NOMO-1 treated with dmso at 0.1 percent for 144 hours (cell line): Measurements from ENCODE around the gene C2orf68.
A peak's percentile ranks its signal among the peaks of the same experiment; 100 is the strongest.
"Not testable (repeated sequence)": the region's sequence is repeated elsewhere in the genome, so short reads cannot be mapped to it uniquely, and the experiment has no call there.

ENCODE experiments used
- DNase-seq: peaks from one replicate; lab custom pipeline; 2025; ENCODE audit not compliant: unreplicated experiment; lab: John Stamatoyannopoulos, UW

The C2orf68 gene

GRCh38 chr2:85611705-85612587, at the start of gene C2orf68:
Gene C2orf68 (minus strand): TSS chr2:85612066. CDS start chr2:85611984, 82 bp downstream.
- DNase-seq: peak; percentile 93

GRCh38 chr2:85661139-85661858, 49.4 kb upstream of the C2orf68 start:
- DNase-seq: no peak

GRCh38 chr2:85660725-85661124, 48.9 kb upstream of the C2orf68 start:
- no peak for DNase-seq

DNA sequence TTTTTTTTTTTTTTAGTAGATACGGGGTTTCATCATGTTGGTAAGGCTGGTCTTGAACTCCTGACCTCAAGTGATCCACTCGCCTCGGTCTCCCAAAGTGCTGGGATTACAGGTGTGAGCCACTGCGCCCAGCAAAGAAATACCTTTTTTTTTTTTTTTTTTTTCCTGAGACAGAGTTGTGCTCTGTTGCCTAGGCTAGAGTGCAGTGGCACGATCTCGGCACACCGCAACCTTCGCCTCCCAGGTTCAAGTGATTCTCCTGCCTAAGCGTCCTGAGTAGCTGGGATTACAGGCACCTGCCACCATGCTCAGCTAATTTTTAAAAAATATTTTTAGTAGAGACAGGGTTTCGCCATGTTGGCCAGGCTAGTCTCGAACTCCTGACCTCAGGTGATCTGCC, 48.4 kb upstream of the C2orf68 start:
- DNase-seq: not testable (repeated sequence)

GRCh38 chr2:85659324-85659981, 47.6 kb upstream of the C2orf68 start:
- no peak for DNase-seq

DNA sequence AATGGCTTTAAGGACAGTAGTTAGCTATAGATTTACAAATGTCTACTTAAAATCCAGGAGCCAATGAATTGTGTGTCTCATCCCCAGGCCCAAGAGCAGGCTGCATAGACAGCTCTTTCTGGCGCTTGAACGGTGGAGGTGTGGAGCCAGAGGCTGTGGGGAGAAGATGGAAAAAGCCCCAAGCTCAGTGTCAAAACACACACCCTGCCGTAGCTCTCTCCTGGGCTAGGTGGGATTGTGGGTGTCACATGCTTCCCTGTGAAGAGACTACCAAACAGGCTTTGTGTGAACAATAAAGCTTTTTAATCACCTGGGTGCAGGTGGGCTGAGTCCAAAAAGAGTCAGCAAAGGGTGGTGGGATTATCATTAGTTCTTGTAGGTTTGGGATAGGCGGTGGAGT, 45.5 kb upstream of the C2orf68 start:
- DNase-seq: not testable (repeated sequence)

GRCh38 chr2:85656468-85656867, 44.6 kb upstream of the C2orf68 start:
- DNase-seq: no peak

GRCh38 chr2:85655961-85656417, 44.1 kb upstream of the C2orf68 start:
- DNase-seq: no peak

DNA sequence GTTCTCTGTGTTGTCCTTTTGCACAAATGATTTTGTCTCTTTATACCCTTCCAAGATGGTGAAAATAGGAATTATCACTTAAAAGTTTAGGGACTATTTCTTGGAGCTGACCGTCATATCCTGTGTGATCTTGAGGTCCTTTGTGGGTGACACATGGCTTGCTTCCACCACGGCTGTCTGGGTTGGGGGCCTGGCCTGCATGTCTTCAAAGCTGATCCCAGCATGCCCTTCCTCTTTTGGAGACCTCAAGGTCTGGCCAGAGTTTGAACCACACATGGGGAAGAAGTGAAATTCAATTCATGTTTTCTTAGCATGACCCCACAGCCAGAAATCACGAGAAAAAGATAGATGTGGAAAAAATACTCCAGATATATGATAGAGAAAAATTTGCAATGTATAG, 42.1 kb upstream of the C2orf68 start:
- no peak for DNase-seq

DNA sequence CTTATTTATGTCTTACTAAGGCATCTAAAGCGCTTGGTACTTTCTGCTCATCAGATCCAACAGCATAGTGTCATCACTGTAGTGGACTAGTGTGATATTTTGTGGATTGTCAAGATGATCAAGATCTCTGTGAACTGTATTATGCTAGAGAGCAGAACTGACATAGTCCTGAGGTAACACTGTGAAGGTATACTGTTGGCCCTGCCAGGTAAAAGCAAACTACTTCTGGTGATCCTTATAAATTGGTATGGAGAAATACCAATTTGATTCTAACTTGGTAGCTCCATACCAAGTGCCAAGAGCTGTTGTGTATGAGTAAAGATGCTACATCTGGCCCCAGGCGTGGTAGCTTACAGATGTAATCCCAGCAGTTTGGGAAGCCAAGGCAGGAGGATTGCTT, 40.2 kb upstream of the C2orf68 start:
- no peak for DNase-seq

DNA sequence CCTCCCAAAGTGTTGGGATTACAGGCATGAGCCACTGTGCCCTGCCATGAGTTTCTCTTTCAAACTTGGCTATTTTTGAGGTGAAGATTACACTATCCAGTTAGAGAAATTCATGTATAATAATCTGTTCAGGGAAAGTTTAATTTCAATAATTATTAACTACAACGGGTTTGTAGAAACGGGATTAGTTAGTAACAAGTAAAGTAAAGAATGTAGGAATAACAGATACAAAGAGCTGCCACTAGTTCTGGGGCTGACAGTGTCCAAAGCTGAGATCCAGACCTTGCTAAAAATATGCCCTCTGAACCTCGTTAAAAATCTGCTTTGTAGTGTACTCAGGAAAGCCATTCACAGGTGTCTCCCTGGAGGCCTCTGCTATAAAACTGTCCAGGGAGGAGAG, 39.2 kb upstream of the C2orf68 start:
- no peak for DNase-seq

GRCh38 chr2:85650456-85650855, 38.6 kb upstream of the C2orf68 start:
- no peak for DNase-seq

- no peak for DNase-seq
Measured at GRCh38 chr2:85649201-85650190, 37.6 kb upstream of the C2orf68 start.

- DNase-seq: no peak
Measured at GRCh38 chr2:85648619-85649018, 36.8 kb upstream of the C2orf68 start.

- DNase-seq: peak; percentile 86
Measured at GRCh38 chr2:85647823-85648526, 36.1 kb upstream of the C2orf68 start.

- no peak for DNase-seq
Measured at GRCh38 chr2:85646166-85646565, 34.3 kb upstream of the C2orf68 start.

DNA sequence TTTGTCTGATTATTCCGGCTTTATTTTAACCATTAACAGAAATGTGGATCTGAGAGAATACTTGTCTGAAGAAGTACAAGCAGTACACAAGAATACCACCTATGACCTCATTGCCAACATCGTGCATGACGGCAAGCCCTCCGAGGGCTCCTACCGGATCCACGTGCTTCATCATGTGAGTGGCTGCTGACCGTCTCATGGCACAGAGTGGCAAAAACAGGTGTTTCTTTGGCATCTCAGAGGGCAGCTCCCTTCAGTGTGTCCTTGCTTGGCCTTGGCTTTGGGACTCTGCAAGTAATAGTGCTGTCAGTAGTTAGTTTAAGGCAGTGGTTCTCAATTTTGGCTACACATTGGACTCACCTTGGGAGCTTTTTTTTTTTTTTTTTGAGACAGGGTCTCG, 33.0 kb upstream of the C2orf68 start:
- no peak for DNase-seq

GRCh38 chr2:85642725-85643124, 30.9 kb upstream of the C2orf68 start:
- DNase-seq: no peak

DNA sequence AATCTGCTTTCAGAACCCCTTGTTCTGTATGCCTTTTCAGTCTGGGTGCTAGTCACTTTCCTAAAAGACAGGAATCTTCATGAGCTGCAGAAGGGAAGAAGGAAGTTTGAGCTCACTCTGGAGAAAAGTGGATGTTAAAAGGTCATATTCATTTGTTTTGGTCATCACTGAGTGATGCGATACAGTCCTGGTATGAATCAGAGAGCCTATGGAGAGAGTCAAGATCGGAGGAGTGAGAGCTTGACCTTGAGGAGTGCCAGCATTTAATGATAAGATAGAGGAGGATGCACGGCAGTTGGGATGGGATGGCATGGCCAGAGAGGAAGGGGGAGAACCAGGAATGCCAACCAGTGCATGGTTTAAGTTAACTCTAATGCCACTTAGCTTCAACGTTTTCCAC, 23.8 kb upstream of the C2orf68 start:
- DNase-seq: no peak

DNA sequence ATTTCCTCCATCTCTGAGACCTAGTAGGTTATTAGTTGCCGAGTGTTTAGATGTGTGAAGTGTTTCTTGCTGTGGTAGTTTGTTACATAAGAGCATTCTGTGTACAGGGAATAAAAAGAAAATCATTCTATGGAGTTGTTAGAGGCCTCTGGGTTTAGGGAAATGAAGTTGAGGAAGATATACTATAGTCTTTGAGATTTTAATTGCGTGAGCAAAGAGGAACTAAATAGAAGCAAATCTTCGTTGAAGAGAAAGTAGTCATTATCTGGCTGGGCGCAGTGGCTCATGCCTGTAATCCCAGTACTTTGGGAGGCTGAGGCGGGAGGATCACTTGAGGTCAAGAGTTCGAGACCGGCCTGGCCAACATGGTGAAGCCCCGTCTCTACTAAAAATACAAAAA, 23.1 kb upstream of the C2orf68 start:
- DNase-seq: no peak
